ENCODE results near the gene IL1R2.

Gene IL1R2, protein sequence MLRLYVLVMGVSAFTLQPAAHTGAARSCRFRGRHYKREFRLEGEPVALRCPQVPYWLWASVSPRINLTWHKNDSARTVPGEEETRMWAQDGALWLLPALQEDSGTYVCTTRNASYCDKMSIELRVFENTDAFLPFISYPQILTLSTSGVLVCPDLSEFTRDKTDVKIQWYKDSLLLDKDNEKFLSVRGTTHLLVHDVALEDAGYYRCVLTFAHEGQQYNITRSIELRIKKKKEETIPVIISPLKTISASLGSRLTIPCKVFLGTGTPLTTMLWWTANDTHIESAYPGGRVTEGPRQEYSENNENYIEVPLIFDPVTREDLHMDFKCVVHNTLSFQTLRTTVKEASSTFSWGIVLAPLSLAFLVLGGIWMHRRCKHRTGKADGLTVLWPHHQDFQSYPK

GRCh38 chr2:101991721-101992145 lies at the start of gene IL1R2:
Gene IL1R2, plus strand, starts transcription at chr2:101991960. Its CDS starts 16,616 bp downstream, at chr2:102008576.
- peak; percentile 7 for DNase-seq

- no peak for DNase-seq
These were observed 48.9 kb upstream of the IL1R2 start for GRCh38 chr2:101942851-101943250.

- DNase-seq = no peak
These were observed 45.3 kb upstream of the IL1R2 start for GRCh38 chr2:101946372-101947039.

GRCh38 chr2:101947374-101947773 lies 44.4 kb upstream of the IL1R2 start:
- no peak for DNase-seq

DNA sequence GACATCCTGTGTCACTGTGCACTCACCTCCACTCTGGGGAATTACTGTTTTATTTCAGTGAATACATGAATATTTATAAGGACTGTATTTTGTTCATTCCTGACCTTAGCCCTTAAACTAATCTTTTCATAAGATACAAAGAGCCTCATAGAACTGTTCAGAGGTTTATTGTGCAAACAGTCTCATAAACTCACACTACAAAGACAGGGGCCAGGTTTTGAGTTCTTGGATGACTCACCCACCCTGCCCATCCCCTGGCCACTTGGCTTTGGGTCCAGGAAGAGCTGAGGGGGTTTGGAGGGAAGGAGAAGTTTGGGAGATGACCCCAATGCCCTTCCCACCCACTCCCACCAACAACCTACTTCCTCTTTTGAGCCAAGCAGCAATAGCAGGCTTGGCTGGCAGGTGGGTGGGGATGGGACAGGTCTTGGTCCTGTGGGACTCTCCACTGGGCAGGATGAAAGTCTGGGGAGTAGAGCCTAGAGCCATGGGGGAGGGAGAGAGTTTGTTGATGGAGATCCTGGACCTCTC lies 43.1 kb upstream of the IL1R2 start:
- no peak for DNase-seq

DNA sequence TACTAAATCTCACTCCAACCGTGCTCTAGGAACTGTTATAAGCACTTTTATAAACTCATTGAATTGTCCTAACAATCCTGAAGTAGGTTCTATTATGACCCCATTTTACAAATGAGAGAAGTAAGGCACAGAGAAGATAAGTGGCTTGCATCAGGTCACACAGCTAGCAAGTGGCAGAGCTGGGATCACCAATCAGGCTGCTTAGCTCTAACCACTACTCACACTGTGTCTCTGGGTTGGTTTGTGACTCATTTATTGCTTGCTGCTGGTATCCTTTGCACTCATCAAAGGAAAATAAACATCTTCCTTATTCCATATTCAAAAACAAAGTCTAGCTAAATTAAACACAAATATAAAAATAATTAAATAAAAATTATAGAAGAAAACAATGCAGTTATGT lies 42.5 kb upstream of the IL1R2 start:
- DNase-seq = no peak

GRCh38 chr2:101951296-101951695 lies 40.5 kb upstream of the IL1R2 start:
- no peak for DNase-seq

GRCh38 chr2:101952551-101952950 lies 39.2 kb upstream of the IL1R2 start:
- no peak for DNase-seq

DNA sequence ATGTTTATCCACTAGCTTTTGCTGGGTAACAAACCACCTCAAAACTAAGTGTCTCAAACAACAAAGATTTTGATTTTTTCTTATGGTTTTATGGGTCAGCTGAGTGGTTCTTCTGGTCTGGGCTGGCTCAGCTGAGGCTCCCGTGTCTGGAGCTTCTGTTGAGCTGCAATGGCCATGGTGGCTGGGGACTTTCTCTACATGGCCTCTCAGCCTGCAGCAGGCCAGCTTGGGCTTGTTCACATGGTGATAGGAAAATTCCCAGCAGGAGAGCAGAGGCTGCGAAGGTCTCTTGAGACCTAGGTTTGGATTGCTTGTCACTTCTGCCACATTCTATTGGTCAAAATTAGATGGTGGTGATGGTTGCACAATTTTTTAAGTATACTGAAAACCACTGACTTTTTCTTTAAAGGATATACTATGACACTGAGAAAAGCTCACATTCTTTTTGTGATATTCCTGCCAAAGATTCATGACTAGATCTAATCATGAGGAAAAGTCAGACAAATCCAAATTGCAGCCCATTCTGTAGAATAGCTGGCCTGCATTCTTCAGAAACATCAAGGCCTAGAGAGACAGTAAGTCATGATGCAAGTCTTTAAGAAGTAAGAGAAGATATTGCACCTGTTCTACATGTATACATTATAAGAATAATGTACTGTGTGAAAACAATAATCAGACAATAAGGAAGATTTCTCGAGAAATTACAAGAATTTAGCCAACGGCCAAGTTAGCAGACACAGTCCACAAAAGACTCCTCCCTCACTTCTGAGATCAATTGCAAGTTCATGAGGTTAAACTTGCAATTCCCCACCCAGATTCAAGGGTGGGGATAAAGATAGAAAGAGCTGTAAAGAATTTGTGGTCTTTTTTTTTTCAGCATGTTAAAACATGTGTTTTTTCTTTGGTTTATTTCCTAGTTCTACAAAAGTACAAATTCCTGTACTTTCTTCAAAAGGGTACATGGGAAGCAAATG lies 35.0 kb upstream of the IL1R2 start:
- DNase-seq = no peak

GRCh38 chr2:101958061-101958460 lies 33.7 kb upstream of the IL1R2 start:
- DNase-seq = no peak

- no peak for DNase-seq
These were observed 30.9 kb upstream of the IL1R2 start for GRCh38 chr2:101960819-101961337.

DNA sequence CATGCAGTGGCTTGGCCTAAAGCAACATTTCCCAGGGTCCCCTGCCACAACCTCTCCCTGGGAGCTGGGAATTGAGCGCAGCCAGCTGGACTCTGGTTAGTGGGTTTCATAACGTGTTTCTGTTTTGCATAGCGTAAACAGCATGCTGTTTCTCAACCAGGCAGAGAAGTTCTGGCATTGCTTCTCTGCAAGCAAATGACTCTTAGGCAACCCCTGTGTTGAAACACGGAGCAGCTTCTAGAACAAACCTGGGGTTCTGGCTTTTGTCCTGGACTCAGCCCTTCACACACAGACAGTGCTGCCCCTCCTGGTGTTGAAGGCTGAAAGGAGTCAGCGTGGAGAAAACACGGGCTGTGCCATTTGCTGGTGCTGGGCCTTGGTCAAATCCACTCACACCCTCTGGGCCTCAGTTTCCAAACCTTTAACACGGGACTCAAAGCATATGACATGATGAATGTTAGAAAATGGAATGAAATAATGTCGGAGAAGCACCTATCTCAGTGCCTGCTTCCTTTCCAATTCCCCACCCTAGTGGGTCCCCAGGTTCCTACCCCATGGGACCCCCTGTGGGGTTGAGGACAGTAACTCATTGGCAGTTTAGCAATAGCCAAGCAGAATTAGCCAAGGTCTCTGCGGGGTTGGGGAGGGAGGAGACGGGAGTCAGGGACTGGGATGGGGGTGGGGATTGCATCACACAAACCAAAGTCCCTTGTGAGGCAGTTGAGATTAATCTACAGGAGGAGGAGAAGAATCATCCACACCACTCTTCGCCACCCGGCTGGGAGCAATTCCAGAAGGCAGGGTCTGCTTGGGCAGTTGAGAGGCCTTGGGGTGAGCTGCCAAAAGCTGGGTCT lies 30.2 kb upstream of the IL1R2 start:
- peak; percentile 2 for DNase-seq

DNA sequence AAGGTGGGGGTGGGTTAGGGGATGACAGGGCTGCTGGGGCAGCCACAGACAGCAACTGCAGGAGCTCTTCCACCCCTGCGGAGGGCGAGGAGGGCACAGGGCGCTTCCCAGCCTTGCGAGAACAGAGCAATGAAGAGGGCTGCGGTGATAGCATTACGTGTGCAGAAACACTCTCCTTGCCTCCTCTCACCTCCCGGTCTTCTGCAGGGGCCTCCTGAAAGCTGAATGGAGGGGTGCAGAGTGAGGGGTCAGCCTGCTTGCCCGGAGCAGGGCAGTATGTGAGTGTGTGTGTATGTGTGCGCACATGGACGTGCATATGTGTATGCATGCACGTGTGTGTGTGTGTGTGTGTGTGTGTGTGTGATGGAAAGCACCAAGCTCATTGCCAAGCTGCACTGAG lies 29.5 kb upstream of the IL1R2 start:
- DNase-seq = no peak

DNA sequence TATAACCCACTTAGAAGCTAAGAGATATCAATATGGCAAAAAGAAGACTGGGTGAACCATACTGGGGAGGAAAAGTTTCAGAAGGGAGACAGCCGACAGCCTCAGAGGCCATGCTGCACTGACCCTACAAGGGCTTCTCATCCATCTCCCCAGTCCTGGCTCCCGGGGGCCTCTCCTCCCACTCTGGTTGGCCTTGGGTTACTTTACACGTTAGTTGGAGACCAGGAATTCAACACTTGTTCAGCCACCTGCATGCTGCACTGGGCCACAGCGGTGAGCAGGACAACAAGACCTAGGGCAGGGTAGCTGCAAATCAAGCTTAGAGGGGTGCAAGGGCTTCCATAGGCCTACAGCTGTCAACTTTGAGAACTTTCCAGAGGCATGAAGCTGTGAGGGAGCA lies 28.6 kb upstream of the IL1R2 start:
- no peak for DNase-seq

DNA sequence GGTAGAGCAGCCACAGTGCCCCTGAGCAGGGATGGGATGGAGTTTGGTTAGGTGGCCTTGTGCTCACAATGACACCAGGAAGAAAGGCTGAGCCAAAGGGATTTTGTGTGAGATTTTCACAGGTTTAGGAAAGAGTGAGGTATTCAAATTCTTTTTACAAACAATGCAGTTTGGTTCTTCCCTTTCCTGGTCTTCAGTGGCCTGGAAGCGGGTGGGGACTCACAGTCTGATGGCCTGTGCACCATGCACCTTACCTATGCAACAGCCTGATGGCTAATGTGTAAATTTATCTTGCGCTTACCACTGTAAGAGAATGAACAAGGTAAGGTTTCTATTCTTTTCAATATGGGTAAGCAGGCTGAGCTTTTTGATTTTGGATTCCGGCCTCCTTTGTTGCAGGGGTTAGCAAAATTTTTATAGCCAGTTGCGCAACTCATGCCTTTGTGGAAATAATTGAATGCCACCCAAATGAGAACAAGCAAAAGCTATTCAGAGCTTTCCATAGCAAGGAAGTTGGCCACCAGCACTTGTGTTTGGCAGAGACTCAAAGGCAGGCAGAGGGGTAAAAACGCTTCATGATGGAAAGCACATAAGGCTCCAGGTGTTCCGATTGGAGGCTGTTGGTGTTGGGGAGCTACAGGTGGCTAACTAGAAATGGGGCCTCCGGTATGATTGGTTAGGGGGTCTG lies 23.8 kb upstream of the IL1R2 start:
- DNase-seq = no peak

- DNase-seq = no peak
These were observed 22.0 kb upstream of the IL1R2 start for GRCh38 chr2:101969723-101970122.

GRCh38 chr2:101970901-101971300 lies 20.9 kb upstream of the IL1R2 start:
- DNase-seq = no peak

GRCh38 chr2:101971836-101972235 lies 19.9 kb upstream of the IL1R2 start:
- DNase-seq = no peak

DNA sequence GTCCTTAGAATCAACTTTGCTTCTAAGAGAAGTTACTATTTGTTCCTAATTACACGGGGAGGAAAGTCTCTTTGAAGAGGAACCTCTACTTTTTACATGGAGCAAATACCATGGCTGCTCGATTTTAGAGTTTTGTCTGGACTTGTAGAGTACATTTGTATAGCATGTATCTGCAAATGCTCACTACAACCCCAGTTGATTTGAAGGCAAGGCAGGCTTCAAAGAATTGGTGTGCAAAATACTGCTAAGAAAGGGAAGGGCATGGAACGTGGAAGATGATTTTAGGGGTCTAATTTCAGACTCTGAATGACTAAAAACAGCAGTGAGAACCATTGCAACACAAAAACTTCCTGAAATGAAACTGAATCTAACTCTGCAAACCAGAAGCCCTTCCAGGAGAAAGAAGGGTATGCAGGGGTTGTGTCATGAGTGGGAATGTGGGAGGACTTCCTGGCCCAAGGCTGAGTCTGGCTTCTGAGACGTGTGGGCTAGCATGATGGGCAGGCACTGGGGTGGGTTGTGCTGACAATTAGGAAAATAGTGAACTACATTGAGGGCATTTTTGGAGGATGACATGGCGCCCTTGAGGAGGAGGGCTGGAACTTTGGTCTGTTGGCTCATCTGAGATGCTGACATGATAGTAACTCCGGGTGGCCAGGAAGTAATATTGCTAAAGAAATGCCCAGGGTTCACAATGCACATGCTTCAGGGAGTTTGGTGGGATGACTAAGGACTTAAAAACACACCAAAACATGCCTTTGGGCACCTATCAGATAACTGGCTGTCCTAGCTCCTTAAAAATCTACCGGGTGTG lies 18.9 kb upstream of the IL1R2 start:
- no peak for DNase-seq

GRCh38 chr2:101974663-101975062 lies 17.1 kb upstream of the IL1R2 start:
- no peak for DNase-seq

Measured in CD4-positive, alpha-beta T cell treated with Interleukin-17A for 1 hour (primary cell).